HEK293 (cell line): ENCODE results near the gene COPB1.

Experiments
- CTCF ChIA-PET: fragments of 350-600 bp; formaldehyde crosslinking; extraction: SDS; loops from one replicate; lab custom pipeline; 2021; ENCODE audit warnings: antibody characterized with exemption; lab: Yijun Ruan, JAX
- POLR2A ChIA-PET: fragments of 300-600 bp; formaldehyde crosslinking; extraction: SDS; loops from one replicate; lab custom pipeline; 2020; ENCODE audit warnings: antibody characterized with exemption, inconsistent platforms; lab: Yijun Ruan, JAX
- H3K27ac ChIP-seq: fragments of 200-500 bp; sonication (Bioruptor generic); 2 replicates; pipeline ENCODE4 v1.5.1; 2014; ENCODE audit warnings: low read depth, low read length, control low read depth, inconsistent platforms; ENCODE audit errors: extremely low read depth
- H3K36me3 ChIP-seq, 2 experiments: fragments of 200-500 bp in 1 of 2; sonication (Bioruptor generic) in 1 of 2; 1 replicate in 1 of 2; 2 replicates in 1 of 2; pipeline ENCODE4 v1.5.1; 2014 to 2017; ENCODE audit warnings: inconsistent platforms in 2 of 2, low read length in 2 of 2; ENCODE audit not compliant: control insufficient read depth in 2 of 2, insufficient read depth in 1 of 2
- H3K4me1 ChIP-seq: fragments of 200-500 bp; sonication (Bioruptor generic); 2 replicates; pipeline ENCODE4 v1.5.1; 2014; ENCODE audit warnings: mild to moderate bottlenecking, low read length, inconsistent platforms; ENCODE audit not compliant: control insufficient read depth, insufficient read depth
- H3K4me3 ChIP-seq: 2 replicates; pipeline ENCODE4 v1.5.1; 2011; ENCODE audit warnings: low read depth, mild to moderate bottlenecking, control low read depth, low read length, moderate library complexity
- H3K9me3 ChIP-seq: fragments of 200-500 bp; sonication (Bioruptor generic); 2 replicates; pipeline ENCODE4 v1.5.1; 2014; ENCODE audit warnings: low read depth, low read length, inconsistent platforms; ENCODE audit not compliant: control insufficient read depth, insufficient read depth
- BCL11B ChIP-seq: fragments of 450-650 bp; formaldehyde crosslinking; IDR thresholded peaks from 2 replicates; pipeline ENCODE4 v1.5.1; 2016; ENCODE audit warnings: low read depth, missing biosample characterization, missing genetic modification characterization
- GFI1B ChIP-seq: fragments of 450-650 bp; formaldehyde crosslinking; IDR thresholded peaks from 2 replicates; pipeline ENCODE4 v1.5.1; 2016; ENCODE audit warnings: missing biosample characterization, missing genetic modification characterization
- KLF9 ChIP-seq: fragments of 450-650 bp; formaldehyde crosslinking; IDR thresholded peaks from 2 replicates; pipeline ENCODE4 v1.5.1; 2016; ENCODE audit warnings: missing biosample characterization, missing genetic modification characterization, low read depth
- MZF1 ChIP-seq: fragments of 450-650 bp; formaldehyde crosslinking; IDR thresholded peaks from 2 replicates; pipeline ENCODE4 v1.5.1; 2017; ENCODE audit warnings: missing biosample characterization, missing genetic modification characterization, borderline replicate concordance
- REPIN1 ChIP-seq: fragments of 450-650 bp; formaldehyde crosslinking; IDR thresholded peaks from 2 replicates; pipeline ENCODE4 v1.5.1; 2017; ENCODE audit warnings: missing biosample characterization, missing genetic modification characterization, low read depth
- SCRT2 ChIP-seq: fragments of 450-650 bp; formaldehyde crosslinking; IDR thresholded peaks from 2 replicates; pipeline ENCODE4 v1.5.1; 2016; ENCODE audit warnings: missing biosample characterization, missing genetic modification characterization
- ZBTB48 ChIP-seq: fragments of 450-650 bp; formaldehyde crosslinking; IDR thresholded peaks from 2 replicates; pipeline ENCODE4 v1.5.1; 2016; ENCODE audit warnings: missing biosample characterization, missing genetic modification characterization
- ZNF121 ChIP-seq: fragments of 450-650 bp; formaldehyde crosslinking; IDR thresholded peaks from 2 replicates; pipeline ENCODE4 v1.5.1; 2016; ENCODE audit warnings: missing biosample characterization, missing genetic modification characterization
- ZNF16 ChIP-seq: fragments of 450-650 bp; formaldehyde crosslinking; IDR thresholded peaks from 2 replicates; pipeline ENCODE4 v1.5.1; 2016; ENCODE audit warnings: low read depth, missing biosample characterization, missing genetic modification characterization
- ZNF366 ChIP-seq: fragments of 450-650 bp; formaldehyde crosslinking; conservative IDR thresholded peaks from 2 replicates; pipeline ENCODE4 v1.5.1; 2016; ENCODE audit warnings: missing biosample characterization, missing genetic modification characterization
- ZNF423 ChIP-seq: fragments of 450-650 bp; formaldehyde crosslinking; IDR thresholded peaks from 2 replicates; pipeline ENCODE4 v1.5.1; 2016; ENCODE audit warnings: missing biosample characterization, missing genetic modification characterization
- ZNF48 ChIP-seq: fragments of 450-650 bp; formaldehyde crosslinking; IDR thresholded peaks from 2 replicates; pipeline ENCODE4 v1.5.1; 2016; ENCODE audit warnings: missing biosample characterization, missing genetic modification characterization
- ZNF521 ChIP-seq: fragments of 450-650 bp; formaldehyde crosslinking; IDR thresholded peaks from 2 replicates; pipeline ENCODE4 v1.5.1; 2017; ENCODE audit warnings: missing biosample characterization, mild to moderate bottlenecking, missing genetic modification characterization
- ZNF585B ChIP-seq: fragments of 450-650 bp; formaldehyde crosslinking; IDR thresholded peaks from 2 replicates; pipeline ENCODE4 v1.5.1; 2016; ENCODE audit warnings: missing biosample characterization, missing genetic modification characterization
- ZNF596 ChIP-seq: fragments of 450-650 bp; IDR thresholded peaks from 2 replicates; pipeline ENCODE4 v1.5.0; 2018; ENCODE audit warnings: missing biosample characterization, mild to moderate bottlenecking, missing genetic modification characterization, moderate library complexity
- ZNF621 ChIP-seq: fragments of 450-650 bp; formaldehyde crosslinking; IDR thresholded peaks from 2 replicates; pipeline ENCODE4 v1.5.1; 2017; ENCODE audit warnings: missing biosample characterization, missing genetic modification characterization
- ZNF629 ChIP-seq: fragments of 450-650 bp; formaldehyde crosslinking; IDR thresholded peaks from 2 replicates; pipeline ENCODE4 v1.5.1; 2017; ENCODE audit warnings: missing biosample characterization, missing genetic modification characterization
- ZNF645 ChIP-seq: fragments of 450-650 bp; formaldehyde crosslinking; IDR thresholded peaks from 2 replicates; pipeline ENCODE4; 2016; ENCODE audit warnings: missing biosample characterization, missing genetic modification characterization
- TF ChIP-seq, protein P1 (sequence below): fragments of 450-650 bp; formaldehyde crosslinking; IDR thresholded peaks from 2 replicates; pipeline ENCODE4 v1.5.1; 2017; ENCODE audit warnings: missing biosample characterization, missing genetic modification characterization
- TF ChIP-seq, protein P2 (sequence below): fragments of 450-650 bp; formaldehyde crosslinking; IDR thresholded peaks from 2 replicates; pipeline ENCODE4 v1.5.1; 2016; ENCODE audit warnings: missing biosample characterization, missing genetic modification characterization
- TF ChIP-seq, protein P3 (sequence below): fragments of 450-650 bp; formaldehyde crosslinking; IDR thresholded peaks from 2 replicates; pipeline ENCODE4 v1.5.1; 2016; ENCODE audit warnings: missing biosample characterization, missing genetic modification characterization

The COPB1 gene

GRCh38 chr11:14506532-14506931, 6.9 kb upstream of the COPB1 start (continued):
- TF ChIP-seq KLF9 (tag by site-specific recombination) (no peak), ZNF621 (no peak), ZNF16 (tag by site-specific recombination) (no peak), ZNF423 (tag by site-specific recombination) (no peak), SCRT2 (no peak), ZNF585B (tag by site-specific recombination) (no peak)

DNA sequence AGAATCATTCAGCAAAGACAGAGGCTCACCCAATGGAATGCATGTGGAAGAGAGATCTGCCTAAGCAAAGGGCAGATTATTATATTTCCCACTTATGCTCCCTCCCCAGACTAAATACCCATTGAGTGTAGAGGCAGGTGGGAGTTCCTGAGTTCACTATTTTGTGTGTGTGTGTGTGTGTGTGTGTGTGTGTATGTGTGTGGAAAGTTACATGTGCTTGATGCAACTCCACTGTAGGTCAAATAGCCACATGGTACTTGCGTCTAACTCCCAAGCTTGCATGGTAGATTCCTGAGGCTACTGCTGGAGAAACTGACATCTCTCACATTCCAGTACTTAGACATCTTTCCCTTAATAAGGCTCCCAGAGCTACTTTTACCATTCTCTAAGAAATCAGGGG, 3.4 kb upstream of the COPB1 start:
- ChIA-PET POLR2A (interaction anchor here (0.6 kb wide), 1 partner anchor 12 kb away, joined by 4 read pairs; no protein-coding TSS in a partner anchor), CTCF (no interaction called here)
- peaks cover 24 to 57% of the 10 kb centered on the region in 2 experiments for H3K36me3 ChIP-seq

GRCh38 chr11:14502039-14502438, 2.4 kb upstream of the COPB1 start:
- POLR2A ChIA-PET, result interaction anchor here (0.6 kb wide), 1 partner anchor 47 kb away, joined by 3 read pairs; no protein-coding TSS in a partner anchor
- Histone ChIP-seq H3K4me3 (no peak overlapping the region), H3K27ac (no peak overlapping the region), H3K36me3 (peaks cover 19 to 57% of the 10 kb centered on the region in 2 experiments), H3K4me1 (no peaks in the 10 kb centered on the region), H3K9me3 (no peaks in the 10 kb centered on the region)
- TF ChIP-seq ZNF121 (tag by site-specific recombination) (peak; percentile 83), SCRT2 (no peak)
- CTCF ChIA-PET, result no interaction called here

More for the DNA sequence above, 3.4 kb upstream of the COPB1 start:
- Histone ChIP-seq H3K4me1 (no peaks in the 10 kb centered on the region), H3K4me3 (no peak overlapping the region), H3K27ac (no peak overlapping the region), H3K9me3 (no peaks in the 10 kb centered on the region)
- TF ChIP-seq, protein P1, sequence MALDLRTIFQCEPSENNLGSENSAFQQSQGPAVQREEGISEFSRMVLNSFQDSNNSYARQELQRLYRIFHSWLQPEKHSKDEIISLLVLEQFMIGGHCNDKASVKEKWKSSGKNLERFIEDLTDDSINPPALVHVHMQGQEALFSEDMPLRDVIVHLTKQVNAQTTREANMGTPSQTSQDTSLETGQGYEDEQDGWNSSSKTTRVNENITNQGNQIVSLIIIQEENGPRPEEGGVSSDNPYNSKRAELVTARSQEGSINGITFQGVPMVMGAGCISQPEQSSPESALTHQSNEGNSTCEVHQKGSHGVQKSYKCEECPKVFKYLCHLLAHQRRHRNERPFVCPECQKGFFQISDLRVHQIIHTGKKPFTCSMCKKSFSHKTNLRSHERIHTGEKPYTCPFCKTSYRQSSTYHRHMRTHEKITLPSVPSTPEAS (tag by site-specific recombination), result peak; percentile 69
- TF ChIP-seq, protein P2, sequence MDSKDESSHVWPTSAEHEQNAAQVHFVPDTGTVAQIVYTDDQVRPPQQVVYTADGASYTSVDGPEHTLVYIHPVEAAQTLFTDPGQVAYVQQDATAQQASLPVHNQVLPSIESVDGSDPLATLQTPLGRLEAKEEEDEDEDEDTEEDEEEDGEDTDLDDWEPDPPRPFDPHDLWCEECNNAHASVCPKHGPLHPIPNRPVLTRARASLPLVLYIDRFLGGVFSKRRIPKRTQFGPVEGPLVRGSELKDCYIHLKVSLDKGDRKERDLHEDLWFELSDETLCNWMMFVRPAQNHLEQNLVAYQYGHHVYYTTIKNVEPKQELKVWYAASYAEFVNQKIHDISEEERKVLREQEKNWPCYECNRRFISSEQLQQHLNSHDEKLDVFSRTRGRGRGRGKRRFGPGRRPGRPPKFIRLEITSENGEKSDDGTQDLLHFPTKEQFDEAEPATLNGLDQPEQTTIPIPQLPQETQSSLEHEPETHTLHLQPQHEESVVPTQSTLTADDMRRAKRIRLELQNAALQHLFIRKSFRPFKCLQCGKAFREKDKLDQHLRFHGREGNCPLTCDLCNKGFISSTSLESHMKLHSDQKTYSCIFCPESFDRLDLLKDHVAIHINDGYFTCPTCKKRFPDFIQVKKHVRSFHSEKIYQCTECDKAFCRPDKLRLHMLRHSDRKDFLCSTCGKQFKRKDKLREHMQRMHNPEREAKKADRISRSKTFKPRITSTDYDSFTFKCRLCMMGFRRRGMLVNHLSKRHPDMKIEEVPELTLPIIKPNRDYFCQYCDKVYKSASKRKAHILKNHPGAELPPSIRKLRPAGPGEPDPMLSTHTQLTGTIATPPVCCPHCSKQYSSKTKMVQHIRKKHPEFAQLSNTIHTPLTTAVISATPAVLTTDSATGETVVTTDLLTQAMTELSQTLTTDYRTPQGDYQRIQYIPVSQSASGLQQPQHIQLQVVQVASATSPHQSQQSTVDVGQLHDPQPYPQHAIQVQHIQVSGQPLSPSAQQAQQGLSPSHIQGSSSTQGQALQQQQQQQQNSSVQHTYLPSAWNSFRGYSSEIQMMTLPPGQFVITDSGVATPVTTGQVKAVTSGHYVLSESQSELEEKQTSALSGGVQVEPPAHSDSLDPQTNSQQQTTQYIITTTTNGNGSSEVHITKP (tag by site-specific recombination), result peak; percentile 34; the same call in 1 of the 2 replicates
- TF ChIP-seq MZF1, result no peak

DNA sequence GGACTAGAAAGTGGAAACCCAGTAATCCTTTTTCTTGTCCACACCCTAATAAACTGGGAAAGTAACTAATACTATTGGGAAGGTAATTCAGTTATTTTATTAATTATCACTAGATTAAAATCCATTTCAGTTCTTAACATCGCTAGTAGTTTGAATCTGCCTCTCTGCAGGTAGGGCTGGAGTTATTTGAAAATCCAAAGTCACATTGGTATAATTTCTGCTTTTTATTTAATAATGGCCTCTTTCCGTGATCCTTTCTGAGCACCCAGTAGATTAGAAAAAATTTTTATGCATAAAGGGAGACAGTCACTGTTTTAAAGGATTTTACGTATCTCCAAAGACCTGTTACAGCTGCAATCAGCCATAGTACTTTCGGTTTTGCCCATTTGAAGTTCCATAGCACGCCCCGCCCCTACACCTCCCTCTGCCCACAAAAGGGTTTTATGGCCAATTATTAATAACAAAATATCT, 605 bp upstream of the COPB1 start:
- Histone ChIP-seq H3K36me3 (peaks cover 12 to 54% of the 10 kb centered on the region in 2 experiments), H3K9me3 (no peaks in the 10 kb centered on the region), H3K4me1 (no peaks in the 10 kb centered on the region), H3K27ac (peak overlapping the region; percentile 59; the same call in 1 of the 2 replicates), H3K4me3 (peak overlapping the region; percentile 96)
- ChIA-PET CTCF (interaction anchor here (0.6 to 1.0 kb wide), 5 partner anchors 20 to 421 kb away, joined by 3 to 4 read pairs (median 3); no protein-coding TSS in a partner anchor), POLR2A (interaction anchor here (0.6 to 2.0 kb wide), 6 partner anchors 10 to 145 kb away, joined by 3 to 9 read pairs (median 4); partner anchors contain the start of gene PSMA1)
- TF ChIP-seq ZNF48 (tag by site-specific recombination), result no peak
- peak; percentile 32; the same call in 1 of the 2 replicates for TF ChIP-seq ZNF366 (tag by site-specific recombination)
- no peak for TF ChIP-seq ZNF521 (tag by site-specific recombination)
- no peak for TF ChIP-seq ZNF121 (tag by site-specific recombination)
- no peak for TF ChIP-seq ZNF645
- TF ChIP-seq GFI1B (tag by site-specific recombination), result no peak
- TF ChIP-seq ZNF629 (tag by site-specific recombination), result no peak
- TF ChIP-seq REPIN1 (tag by site-specific recombination), result no peak
- TF ChIP-seq ZNF596 (tag by site-specific recombination), result no peak
- TF ChIP-seq SCRT2, result peak; percentile 78
- no peak for TF ChIP-seq BCL11B (tag by site-specific recombination)
- TF ChIP-seq, protein P3, sequence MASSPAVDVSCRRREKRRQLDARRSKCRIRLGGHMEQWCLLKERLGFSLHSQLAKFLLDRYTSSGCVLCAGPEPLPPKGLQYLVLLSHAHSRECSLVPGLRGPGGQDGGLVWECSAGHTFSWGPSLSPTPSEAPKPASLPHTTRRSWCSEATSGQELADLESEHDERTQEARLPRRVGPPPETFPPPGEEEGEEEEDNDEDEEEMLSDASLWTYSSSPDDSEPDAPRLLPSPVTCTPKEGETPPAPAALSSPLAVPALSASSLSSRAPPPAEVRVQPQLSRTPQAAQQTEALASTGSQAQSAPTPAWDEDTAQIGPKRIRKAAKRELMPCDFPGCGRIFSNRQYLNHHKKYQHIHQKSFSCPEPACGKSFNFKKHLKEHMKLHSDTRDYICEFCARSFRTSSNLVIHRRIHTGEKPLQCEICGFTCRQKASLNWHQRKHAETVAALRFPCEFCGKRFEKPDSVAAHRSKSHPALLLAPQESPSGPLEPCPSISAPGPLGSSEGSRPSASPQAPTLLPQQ, result no peak
- no peak for TF ChIP-seq ZBTB48 (tag by site-specific recombination)
